ENCODE measurements around the gene MCM3AP.

Gene MCM3AP

GRCh38 chr21:46273341-46273740, 12.1 kb downstream of the MCM3AP start:
- no peak for DNase-seq (ENCODE audit: low spot score)

GRCh38 chr21:46269466-46269865, 15.9 kb downstream of the MCM3AP start:
- no peak for DNase-seq (ENCODE audit: low spot score)

GRCh38 chr21:46268371-46268770, 17.0 kb downstream of the MCM3AP start:
- DNase-seq (ENCODE audit: low spot score), result no peak

- no peak for DNase-seq (ENCODE audit: low spot score)
Measured at GRCh38 chr21:46266946-46267345, 18.5 kb downstream of the MCM3AP start.

GRCh38 chr21:46265736-46266525, 19.5 kb downstream of the MCM3AP start:
- DNase-seq (ENCODE audit: low spot score), result no peak

- DNase-seq (ENCODE audit: low spot score), result no peak
Measured at GRCh38 chr21:46264690-46265144, 20.7 kb downstream of the MCM3AP start.

GRCh38 chr21:46264046-46264689, 21.2 kb downstream of the MCM3AP start:
- no peak for DNase-seq (ENCODE audit: low spot score)

- no peak for DNase-seq (ENCODE audit: low spot score)
Measured at GRCh38 chr21:46256501-46256994, 28.9 kb downstream of the MCM3AP start.

GRCh38 chr21:46255758-46256337, 29.6 kb downstream of the MCM3AP start:
- DNase-seq (ENCODE audit: low spot score), result no peak

GRCh38 chr21:46255166-46255565, 30.2 kb downstream of the MCM3AP start:
- no peak for DNase-seq (ENCODE audit: low spot score)

GRCh38 chr21:46254208-46254975, 31.0 kb downstream of the MCM3AP start:
- no peak for DNase-seq (ENCODE audit: low spot score)

- no peak for DNase-seq (ENCODE audit: low spot score)
Measured at GRCh38 chr21:46253610-46254124, 31.7 kb downstream of the MCM3AP start.

- no peak for DNase-seq (ENCODE audit: low spot score)
Measured at GRCh38 chr21:46252840-46253239, 32.6 kb downstream of the MCM3AP start.

- no peak for DNase-seq (ENCODE audit: low spot score)
Measured at GRCh38 chr21:46250146-46250725, 35.2 kb downstream of the MCM3AP start.

- no peak for DNase-seq (ENCODE audit: low spot score)
Measured at GRCh38 chr21:46248827-46249226, 36.6 kb downstream of the MCM3AP start.

GRCh38 chr21:46248422-46248782, 37.0 kb downstream of the MCM3AP start:
- DNase-seq (ENCODE audit: low spot score), result no peak

- no peak for DNase-seq (ENCODE audit: low spot score)
Measured at GRCh38 chr21:46247699-46248421, 37.6 kb downstream of the MCM3AP start.

- DNase-seq (ENCODE audit: low spot score), result no peak
Measured at GRCh38 chr21:46246345-46246744, 39.1 kb downstream of the MCM3AP start.

- no peak for DNase-seq (ENCODE audit: low spot score)
Measured at GRCh38 chr21:46245213-46245915, 40.0 kb downstream of the MCM3AP start.

- DNase-seq (ENCODE audit: low spot score), result no peak
Measured at GRCh38 chr21:46244602-46245001, 40.8 kb downstream of the MCM3AP start.

All from AG08395 (cell line).